Activated CD8-positive, alpha-beta memory T cell treated with anti-CD3 and anti-CD28 coated beads, Interleukin-2, amount 50 U/mL, for 1 hour (primary cell): Measurements from ENCODE around the gene PIGC.
A peak's percentile ranks its signal among the peaks of the same experiment; 100 is the strongest.

Source experiments
- DNase-seq: peaks from one replicate; pipeline ENCODE4 v3.0.0-alpha.2; 2020; ENCODE audit errors: extremely low read depth

PIGC gene

DNA sequence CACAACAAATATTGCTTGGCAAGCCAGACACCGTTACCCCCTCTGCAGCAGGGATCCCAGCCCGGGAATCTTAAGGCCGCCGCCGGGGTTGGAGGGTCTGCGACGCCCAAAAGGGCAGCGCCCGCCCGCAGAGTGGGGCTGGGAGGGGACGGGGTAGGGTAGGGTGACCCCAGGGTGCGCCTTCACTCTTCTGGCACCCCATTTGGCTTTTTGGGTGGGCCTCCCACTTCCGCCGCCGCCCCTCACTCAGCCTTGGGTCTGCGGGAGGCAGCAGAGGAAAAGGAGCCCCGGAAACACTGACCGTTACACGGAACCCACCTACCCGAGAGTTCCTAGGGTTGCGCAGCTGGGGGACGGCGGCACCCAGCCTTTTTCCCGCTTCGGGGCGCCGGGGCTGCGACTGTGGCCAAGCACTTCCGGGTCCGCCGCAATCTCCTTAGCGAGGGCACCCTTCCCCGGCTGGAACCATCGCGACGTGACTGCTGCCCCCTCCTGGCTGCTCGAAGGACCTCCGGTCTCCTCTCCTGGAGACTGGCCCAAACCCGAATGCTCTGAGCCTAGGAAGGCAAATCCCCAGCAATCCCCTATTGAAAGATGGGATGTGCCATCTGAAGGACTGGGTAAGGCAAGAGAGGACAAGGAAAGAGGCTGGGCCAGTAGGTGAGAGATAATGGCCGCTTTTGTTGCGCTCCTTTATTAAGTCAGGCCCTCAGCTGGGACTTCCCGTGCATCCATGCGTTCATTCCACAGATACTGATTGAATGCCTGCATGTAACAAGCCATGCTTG lies at the start of gene PIGC:
PIGC (minus strand) TSS at position 404 of the 788 bp plus-strand sequence. CDS start 1,447 bp downstream, outside the sequence.
- peak; percentile 84 for DNase-seq

DNA sequence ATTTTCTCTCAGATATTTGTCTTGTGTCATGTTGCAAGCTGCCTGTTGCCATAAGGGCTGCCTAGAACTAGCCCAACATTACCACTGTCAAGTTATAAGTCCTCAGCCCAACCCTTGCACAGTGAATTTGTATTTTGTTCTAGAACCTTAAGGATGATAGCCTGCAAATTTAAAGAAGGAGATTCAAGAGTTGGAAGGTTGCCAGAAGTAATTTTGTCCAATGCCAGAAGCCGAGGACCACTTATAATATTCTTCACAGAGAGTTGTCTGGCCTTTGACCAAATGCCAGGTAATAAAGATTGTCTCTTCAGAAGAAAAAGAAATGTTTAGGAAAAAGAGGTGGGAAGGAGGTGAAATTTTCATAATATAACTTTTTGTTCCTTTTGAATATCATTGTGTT lies 48.6 kb upstream of the PIGC start:
- no peak for DNase-seq

GRCh38 chr1:172489847-172490246 lies 46.0 kb upstream of the PIGC start:
- no peak for DNase-seq

GRCh38 chr1:172488393-172488792 lies 44.5 kb upstream of the PIGC start:
- DNase-seq: no peak

- DNase-seq: no peak
Measured at GRCh38 chr1:172487550-172487949, 43.7 kb upstream of the PIGC start.

DNA sequence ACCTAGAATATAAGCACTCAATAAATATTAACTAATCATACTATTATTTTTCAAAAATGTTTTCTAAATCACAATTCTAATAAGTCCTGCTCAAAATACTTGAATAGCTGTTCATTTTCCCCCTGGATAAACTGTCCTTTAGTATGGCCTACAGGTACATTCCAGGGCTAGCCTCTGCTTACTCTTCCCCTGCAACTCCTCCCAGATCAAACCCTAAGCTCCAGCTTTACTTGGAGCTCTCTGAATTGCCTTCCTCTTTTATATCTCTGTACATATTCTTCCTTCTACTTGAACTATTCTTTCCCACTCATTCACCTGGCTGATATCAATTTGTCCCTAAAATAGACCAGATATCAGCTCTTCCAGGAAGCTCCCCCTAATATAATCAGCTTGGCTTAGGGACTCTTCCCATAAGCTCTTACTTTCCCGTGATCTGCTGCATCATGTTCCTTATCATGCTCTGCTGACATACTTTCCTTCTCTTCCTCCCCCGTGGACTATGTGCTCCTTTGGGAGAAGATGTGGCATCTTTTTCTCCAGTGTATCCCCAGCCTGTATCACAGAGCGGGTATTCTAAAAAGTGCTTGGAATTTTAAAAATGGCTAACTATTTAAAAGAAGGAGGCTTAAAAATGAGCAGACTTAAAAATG lies 43.1 kb upstream of the PIGC start:
- DNase-seq: no peak

DNA sequence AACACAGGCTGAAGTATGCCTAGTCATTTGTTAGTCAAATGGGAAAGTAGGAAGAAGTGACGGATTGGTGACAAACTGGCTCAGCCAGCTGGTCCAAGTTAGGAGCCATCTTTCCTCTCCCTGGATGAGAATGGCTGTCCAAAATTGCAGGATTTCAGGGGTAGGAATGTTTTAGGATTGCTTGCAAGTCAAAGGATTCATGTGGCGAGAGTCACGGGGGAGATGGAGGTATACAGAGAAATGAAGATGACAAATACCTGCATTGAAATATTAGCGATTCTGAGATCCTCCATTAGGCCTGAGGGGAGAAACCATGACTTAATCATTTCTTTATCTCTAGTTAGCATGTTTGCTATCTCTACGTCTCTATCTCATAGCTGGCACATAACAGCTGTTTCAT lies 41.8 kb upstream of the PIGC start:
- no peak for DNase-seq

- DNase-seq: no peak
Measured at GRCh38 chr1:172484252-172484651, 40.4 kb upstream of the PIGC start.

- DNase-seq: no peak
Measured at GRCh38 chr1:172483448-172483847, 39.6 kb upstream of the PIGC start.

DNA sequence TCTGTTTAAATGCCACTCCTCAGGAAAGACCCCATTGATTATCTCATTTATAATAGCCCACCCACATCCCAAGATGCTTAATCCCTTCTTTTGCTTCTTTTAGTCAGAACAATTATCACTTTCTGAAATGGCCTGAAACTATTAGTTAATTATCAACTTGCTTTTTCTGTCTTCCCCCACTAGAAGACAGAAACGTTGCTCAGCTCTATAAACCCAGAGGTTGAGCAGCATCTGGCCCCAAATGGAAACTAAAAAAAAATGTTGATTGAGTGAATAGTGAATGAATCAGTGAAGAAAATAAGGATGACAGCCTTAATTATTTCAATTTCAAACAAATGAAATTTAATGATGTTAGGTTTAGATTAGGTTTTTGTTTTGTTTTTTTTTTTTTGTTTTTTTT lies 38.2 kb upstream of the PIGC start:
- DNase-seq: no peak

DNA sequence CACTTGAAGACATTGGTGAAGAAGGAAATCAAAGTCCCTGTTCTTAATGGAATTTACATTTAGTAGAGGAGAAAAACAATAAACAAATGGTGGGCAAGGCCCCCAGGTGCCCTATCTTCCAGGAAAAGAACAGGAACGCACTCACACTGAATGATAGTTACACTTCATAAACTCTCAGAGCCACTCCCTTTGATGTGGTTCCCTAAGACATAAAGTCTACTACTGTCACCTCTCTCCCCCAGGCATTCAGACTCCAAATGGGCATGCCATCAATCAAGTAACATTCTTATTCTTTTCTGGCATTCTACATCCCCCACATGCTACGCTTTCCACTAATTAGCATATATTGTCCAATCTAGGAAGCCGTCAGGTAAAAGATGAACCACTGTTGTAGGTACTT lies 36.6 kb upstream of the PIGC start:
- no peak for DNase-seq

- DNase-seq: no peak
Measured at GRCh38 chr1:172478485-172478884, 34.6 kb upstream of the PIGC start.

DNA sequence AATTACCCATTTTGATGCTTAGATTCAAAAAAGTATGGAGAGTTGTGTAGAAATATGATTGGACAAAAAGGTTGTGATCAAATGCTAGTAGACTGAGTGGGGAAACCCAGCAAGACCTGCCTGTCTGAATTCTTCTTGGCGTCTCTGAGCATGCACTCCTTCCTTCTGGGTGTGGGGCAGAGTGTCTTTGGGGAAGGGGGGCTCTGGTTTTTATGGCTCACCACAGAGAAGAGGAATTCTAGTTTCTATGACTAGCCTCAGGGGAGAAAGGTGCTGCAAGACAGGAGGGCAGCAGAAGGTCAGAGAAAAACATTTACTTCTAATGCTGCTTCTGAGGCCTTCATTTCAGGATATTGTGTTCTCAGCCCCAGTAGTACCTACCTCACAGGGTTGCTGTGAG lies 33.9 kb upstream of the PIGC start:
- DNase-seq: no peak

- no peak for DNase-seq
Measured at GRCh38 chr1:172477216-172477615, 33.3 kb upstream of the PIGC start.

DNA sequence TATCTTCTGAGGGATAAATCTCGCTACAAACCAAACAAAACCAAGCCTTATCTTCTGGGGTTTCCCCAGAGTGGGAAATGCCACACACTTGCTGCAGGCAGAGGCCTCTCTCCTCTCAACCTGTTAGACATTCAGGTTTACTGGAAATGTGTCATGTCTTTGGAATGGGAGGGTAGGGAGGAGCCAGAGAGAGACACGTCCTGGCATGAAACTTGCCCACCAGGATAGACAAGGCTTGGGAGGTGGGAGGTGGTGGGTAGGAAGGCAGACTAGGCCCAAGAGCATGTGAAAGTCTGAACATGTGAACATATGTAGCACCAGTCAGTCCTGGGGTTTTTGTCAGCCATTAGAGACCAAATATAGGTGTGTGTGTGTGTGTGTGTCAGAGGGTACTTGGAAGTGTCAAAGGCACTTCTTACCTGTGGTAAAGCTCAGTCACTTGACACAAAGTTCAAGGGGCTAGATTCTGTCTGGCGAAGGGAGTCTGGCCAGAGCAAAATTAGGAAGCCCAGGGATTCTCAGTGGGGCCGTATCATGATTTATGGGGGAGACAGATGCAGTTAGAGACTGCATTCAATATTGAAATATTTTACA lies 32.4 kb upstream of the PIGC start:
- DNase-seq: no peak

GRCh38 chr1:172473842-172474241 lies 30.0 kb upstream of the PIGC start:
- DNase-seq: no peak

GRCh38 chr1:172473302-172473701 lies 29.4 kb upstream of the PIGC start:
- DNase-seq: no peak

DNA sequence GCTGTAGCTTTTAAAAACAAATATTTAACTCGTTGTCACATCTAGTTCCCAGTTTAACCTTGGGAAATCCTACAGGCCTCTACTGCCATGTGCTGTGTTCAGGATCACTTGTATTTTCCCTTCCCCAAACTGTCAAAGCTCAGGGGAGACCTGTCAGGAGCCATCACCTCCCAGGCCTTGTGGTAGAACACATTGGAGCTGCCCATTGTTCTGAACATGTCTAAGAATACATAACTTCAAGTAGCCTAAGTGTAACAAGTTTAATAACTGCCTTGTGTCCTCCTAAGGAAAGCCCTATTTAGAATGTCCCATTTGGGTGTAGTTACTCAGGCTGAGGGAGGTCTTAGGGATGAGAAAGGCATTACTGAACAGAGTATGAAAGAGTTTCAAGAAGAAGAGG lies 28.6 kb upstream of the PIGC start:
- DNase-seq: no peak

DNA sequence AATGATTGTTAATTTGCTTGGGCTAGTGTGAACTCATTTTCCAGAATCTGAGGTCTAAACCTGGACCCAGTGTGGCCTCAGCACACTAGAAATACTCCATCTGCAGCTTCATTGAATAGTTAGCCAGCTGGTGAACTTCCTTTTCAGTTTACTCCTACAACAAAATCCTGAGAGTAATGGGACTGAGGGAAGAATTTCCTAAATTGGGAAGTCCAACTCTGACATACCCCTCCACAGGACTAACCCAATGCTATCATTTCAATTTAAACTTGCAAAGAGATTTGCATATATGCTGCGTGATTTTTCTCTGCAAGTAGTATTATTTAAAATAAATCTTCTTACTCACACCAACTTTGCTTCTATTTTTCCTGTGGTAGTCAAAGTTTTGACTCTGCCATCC lies 27.8 kb upstream of the PIGC start:
- DNase-seq: no peak

GRCh38 chr1:172470149-172470548 lies 26.3 kb upstream of the PIGC start:
- no peak for DNase-seq

DNA sequence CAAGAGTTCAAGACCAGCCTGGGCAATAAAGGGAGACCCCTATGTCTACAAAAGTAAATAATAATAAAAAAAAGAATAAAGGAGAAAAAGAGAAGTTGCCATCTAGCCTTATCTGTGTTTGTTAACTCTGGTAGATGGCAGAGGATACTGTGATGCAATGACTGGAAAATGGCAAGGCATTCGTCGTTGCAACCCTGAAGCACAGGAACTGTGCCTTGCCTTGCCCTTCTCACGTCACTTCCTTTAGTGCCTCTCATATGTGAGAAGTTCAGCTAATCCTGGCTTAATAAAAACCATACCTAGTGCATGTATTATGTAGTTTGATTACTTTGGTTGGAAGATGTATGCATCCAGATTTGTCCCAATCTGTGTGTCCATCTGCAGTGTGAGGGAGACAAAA lies 25.8 kb upstream of the PIGC start:
- DNase-seq: no peak

DNA sequence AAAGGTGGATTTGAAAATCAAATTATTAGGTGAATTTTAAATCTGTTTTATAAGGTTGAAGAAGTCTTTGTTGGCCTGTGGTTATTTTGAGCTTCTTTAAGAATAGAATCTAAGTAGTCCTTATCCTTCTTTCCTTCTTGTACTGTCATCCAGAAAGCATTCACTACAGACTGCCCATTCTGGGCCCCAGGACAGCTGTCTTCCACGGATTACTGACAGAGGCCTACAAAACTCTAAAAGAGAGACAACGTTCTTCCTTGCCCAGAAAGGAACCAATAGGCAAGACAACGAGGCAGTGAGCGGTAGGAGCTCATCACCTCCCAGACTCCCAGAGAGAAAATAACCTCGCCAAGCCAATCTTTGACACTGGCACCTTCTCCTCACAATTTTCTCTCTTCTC lies 24.4 kb upstream of the PIGC start:
- no peak for DNase-seq

GRCh38 chr1:172467446-172467845 lies 23.6 kb upstream of the PIGC start:
- no peak for DNase-seq
